B cell (primary cell): Measurements from ENCODE around the gene GSG1L.

ENCODE experiments used
- EZH2 ChIP-seq: IDR thresholded peaks from 2 replicates; pipeline ENCODE4 v1.6.1; 2012; ENCODE audit warnings: borderline replicate concordance, low read depth, mild to moderate bottlenecking, moderate library complexity, low read length; ENCODE audit not compliant: insufficient read depth, poor library complexity, severe bottlenecking
- TF ChIP-seq, protein P1 (sequence below): fragments of 200-600 bp; IDR thresholded peaks from one replicate; pipeline ENCODE4 v1.8.0; 2022; ENCODE audit warnings: antibody characterized with exemption, mild to moderate bottlenecking

GRCh38 chr16:27778171-27778925, 285.2 kb downstream of the GSG1L start:
- TF ChIP-seq, protein P1, sequence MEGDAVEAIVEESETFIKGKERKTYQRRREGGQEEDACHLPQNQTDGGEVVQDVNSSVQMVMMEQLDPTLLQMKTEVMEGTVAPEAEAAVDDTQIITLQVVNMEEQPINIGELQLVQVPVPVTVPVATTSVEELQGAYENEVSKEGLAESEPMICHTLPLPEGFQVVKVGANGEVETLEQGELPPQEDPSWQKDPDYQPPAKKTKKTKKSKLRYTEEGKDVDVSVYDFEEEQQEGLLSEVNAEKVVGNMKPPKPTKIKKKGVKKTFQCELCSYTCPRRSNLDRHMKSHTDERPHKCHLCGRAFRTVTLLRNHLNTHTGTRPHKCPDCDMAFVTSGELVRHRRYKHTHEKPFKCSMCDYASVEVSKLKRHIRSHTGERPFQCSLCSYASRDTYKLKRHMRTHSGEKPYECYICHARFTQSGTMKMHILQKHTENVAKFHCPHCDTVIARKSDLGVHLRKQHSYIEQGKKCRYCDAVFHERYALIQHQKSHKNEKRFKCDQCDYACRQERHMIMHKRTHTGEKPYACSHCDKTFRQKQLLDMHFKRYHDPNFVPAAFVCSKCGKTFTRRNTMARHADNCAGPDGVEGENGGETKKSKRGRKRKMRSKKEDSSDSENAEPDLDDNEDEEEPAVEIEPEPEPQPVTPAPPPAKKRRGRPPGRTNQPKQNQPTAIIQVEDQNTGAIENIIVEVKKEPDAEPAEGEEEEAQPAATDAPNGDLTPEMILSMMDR: no peak
- TF ChIP-seq EZH2: no peak
